Lung microvascular endothelial cell (primary cell): ENCODE measurements around the gene SRSF4. TPM values are rescaled to one million over a fixed set of nuclear protein-coding genes. Genes with fewer than 3 reads are reported as not detected.
"Not testable (repeated sequence)": the region's sequence is repeated elsewhere in the genome, so short reads cannot be mapped to it uniquely, and the experiment has no call there.

Source experiments
- DNase-seq, 2 donors: peaks; one replicate each; pipeline versions ENCODE4 v3.0.0 to v3.0.0-alpha.2; 2010; ENCODE audit warnings: low read depth in 2 of 2
- total RNA-seq: library from RNA; depleted of rRNA; stranded (reverse); fragments of >200 nt; gene quantifications from 2 replicates; pipeline ENCODE4 v1.2.1, GENCODE V29; 2014

SRSF4 gene
- total RNA-seq: 19.4 and 35.7 TPM in 2 replicates

- DNase-seq: peak; percentile 99
These were observed at the start of gene SRSF4 for GRCh38 chr1:29181413-29182225. Gene SRSF4 (minus strand): TSS chr1:29181900. CDS start chr1:29181752, 148 bp downstream.

GRCh38 chr1:29230553-29231378 is 49.1 kb upstream of the SRSF4 start, which contains the start of gene MECR:
Gene MECR (minus strand): TSS chr1:29230934. CDS start chr1:29230906, 28 bp downstream.
- peak; percentile 93 to 94 for DNase-seq

- no peak for DNase-seq
These were observed 48.5 kb upstream of the SRSF4 start for GRCh38 chr1:29230204-29230552.

DNA sequence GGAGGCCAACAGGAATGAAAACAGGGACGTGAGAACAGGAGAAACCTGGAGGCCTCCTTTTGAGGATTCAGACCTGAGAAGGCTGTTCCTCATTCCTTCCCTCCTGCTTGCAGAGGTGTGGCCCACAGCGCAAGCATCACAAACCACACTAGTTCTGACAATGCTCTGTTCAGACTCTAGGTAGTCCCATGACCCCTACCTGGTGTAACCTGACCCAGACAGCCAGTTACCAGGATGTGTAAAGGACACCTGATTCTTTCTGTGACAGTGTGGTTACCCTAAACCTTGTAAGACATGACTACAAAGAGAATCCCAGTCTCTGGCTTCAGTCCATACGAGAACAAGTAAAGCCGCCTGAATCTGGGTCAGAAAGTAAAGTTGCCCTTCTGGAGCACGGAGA is 45.8 kb upstream of the SRSF4 start:
- DNase-seq: no peak

DNA sequence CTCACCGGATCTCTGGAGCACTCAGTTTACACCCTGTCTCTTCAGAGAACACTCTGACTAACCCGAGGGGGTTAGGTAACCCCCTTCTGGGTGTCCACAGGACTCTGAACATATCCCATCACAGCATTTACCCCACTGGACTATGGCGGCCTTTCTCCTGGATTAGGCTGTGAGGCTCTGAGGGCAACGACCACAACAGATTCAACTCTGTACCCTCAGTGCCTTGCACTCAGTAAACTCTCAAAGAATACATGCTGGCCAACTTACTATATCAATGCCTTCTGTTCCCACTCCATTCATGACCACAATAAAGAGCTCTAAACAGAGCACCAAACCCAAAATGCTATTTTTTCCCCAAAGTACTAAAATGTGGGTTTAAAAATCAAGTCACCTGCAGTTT is 43.7 kb upstream of the SRSF4 start:
- no peak for DNase-seq

DNA sequence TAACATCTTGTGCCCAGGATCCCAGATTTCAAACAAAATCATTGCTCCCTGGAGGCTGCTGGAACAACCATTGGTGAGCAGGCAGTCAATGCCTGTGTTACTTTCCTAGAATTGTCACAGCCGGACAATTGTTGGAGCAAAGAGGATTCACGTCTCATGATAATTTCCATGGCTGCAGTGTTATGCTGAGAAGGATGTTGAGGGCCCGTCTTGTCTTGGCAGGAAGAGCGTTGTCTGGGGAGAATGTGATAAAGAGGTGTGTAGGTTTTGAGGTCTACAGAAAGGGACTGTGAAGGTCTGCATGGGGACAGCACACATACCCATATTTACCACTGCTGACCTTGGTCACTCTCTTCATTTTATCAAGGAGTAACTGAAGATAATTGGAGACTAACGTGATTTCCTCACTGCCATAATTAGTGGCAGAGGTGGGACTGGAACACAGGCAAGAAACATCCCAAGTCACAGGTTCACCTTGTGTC is 42.7 kb upstream of the SRSF4 start:
- no peak for DNase-seq

- DNase-seq: no peak
These were observed 41.8 kb upstream of the SRSF4 start for GRCh38 chr1:29223521-29223920.

DNA sequence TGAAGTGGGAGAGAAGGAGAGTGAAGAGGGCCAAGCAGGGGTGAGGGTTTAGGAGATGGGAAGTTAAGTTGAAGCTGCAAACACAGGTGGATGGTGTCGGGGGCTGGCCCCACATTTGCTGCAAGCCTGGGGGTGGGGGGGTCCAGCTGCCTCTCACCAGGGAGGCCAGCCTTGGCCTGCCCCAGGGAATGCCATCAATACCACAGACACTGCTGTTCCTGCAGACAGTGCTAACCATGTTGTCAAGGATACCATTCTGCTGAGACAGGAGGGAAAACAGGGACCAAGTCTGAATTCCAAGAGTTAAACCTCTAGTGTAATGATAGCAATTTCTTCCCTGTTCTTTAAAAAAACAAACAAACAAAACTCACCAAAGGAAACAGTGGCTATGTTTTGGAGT is 41.0 kb upstream of the SRSF4 start:
- DNase-seq: no peak

- not testable (repeated sequence) for DNase-seq
These were observed 40.6 kb upstream of the SRSF4 start for GRCh38 chr1:29222260-29222659.

DNA sequence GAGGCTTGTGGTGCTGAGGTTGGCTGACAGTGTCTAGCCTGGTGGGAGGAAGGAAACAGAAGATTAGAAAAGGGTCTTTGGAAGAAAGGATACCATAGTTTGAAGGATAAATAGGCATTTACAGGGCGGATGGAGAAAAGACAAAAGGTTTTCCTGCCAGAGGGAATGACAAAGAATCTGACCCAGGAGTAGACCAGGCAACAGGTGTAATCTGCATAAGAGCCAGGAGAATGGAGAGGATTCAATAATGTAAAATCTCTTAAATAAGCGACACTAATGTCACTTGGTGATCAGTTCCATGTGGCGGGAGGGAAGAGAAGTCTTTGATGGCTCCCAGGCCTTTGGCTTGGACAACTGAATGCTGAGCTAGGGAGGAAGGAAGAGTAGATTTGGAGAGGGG is 39.6 kb upstream of the SRSF4 start:
- no peak for DNase-seq

DNA sequence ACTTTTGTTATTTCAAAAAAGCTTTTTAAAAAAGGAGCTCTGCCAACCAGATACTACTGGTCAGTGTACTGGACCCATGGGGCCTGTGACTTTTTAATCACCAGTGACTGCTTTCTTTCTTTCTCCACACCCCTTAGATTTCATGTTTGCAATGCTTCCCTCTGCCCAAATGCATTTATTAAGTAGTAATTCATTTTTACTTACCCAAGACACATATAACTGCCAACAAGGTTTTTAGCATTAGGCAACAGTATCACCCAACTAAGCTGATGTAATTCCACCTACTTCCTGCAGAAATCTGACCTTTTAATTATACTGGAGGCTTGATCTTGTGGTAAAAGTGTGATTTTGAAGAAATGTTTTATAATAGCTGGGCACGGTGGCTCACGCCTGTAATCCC is 36.5 kb upstream of the SRSF4 start:
- DNase-seq: no peak

- no peak for DNase-seq
These were observed 35.9 kb upstream of the SRSF4 start for GRCh38 chr1:29217633-29218032.

DNA sequence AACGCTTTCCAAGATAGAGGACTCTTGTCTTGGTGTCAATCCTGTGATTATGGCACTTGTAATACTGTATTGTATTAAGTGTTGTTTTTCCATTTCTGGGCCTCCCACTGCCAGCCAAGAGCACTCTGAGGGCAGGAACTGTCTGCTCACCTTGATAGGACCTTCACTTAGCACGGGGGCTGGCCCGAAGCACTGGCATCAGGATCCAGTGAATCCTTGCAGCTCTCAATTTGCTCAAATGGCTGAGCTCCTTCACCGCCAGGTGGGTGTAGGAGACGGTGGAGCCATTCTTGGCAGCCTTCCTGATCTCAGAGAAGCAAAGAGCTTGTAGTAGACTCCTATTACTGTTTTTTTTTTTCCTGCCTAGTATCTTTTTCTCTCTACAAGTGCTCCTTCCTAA is 31.4 kb upstream of the SRSF4 start:
- no peak for DNase-seq

- DNase-seq: no peak
These were observed 29.7 kb upstream of the SRSF4 start for GRCh38 chr1:29211086-29212030.

DNA sequence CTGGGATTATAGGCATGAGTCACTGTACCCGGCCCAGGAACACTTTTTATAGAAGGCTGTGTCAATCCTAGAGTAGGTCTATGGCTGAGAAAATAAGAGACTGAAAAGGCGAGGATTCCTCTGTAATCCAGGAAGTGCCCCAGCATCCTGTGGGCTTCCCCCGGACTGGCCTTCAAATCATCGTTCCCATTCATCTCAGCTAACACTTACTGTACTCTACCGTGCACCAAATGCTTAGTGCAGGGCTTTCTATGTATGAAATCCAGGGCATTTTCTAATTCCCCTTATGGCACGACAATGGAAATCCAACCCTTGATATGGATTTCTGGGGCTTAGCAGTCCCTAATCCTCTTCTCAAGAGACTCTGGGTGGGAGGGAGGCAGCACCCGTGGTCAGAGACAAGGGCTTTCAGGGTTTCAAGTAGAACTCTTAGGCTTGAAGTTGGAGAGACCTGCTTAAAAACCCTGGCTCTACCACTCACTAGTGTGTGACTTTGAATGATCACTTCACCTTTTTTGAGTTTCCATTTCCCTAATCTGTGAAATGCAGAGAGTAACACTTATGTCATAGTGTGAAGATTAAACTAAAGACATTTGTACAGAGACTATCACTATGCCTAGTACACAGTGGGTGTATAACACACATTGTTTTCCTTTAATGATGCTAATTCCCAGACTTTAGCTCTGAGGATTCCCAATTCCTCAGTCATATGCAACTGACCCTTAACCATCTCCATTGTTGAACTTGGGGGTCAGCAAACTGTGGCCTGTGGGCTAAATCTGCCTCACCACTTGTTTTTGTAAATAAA is 28.8 kb upstream of the SRSF4 start:
- DNase-seq: peak; percentile 53 to 80

DNA sequence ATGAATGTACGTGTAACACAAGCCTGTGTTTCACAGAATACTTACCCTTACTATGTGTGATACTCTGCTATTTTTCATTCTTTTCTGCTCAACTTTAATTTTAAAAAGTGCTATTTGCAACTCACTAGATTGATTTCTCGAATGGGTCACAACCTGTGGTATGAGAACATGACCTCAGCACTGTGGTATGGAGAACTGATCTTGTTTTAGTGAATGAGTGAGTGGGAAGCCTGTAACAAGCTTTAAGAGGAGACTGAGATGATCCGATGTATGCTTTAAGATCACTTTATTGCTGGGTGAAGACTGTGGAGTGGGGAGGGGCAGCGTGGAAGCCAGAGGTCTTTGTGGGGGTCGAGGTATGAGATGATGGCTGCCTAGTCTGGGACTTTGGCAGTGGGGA is 27.5 kb upstream of the SRSF4 start:
- DNase-seq: no peak

DNA sequence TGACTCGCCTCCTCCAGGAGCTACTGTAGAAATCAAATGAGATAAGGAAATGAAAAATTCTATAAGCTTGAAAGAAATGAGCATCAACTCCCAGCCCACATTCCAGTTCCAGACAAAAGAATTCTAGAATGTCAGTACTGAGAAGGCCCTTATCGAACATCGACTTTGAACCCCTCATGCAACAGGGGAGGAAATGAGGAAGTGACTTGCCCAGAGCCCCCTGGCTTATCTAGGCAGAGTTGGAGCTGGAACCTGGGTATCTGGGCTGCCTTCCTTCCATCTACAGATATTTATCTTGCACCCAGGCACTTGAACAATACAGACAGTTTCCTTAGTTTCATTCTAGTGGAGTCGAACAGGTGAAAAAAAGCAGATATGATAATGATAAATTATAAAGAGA is 26.7 kb upstream of the SRSF4 start:
- DNase-seq: no peak

- DNase-seq: peak; percentile 95 to 97
These were observed 21.1 kb upstream of the SRSF4 start for GRCh38 chr1:29202584-29203340.

- DNase-seq: no peak
These were observed 20.4 kb upstream of the SRSF4 start for GRCh38 chr1:29202053-29202452.

DNA sequence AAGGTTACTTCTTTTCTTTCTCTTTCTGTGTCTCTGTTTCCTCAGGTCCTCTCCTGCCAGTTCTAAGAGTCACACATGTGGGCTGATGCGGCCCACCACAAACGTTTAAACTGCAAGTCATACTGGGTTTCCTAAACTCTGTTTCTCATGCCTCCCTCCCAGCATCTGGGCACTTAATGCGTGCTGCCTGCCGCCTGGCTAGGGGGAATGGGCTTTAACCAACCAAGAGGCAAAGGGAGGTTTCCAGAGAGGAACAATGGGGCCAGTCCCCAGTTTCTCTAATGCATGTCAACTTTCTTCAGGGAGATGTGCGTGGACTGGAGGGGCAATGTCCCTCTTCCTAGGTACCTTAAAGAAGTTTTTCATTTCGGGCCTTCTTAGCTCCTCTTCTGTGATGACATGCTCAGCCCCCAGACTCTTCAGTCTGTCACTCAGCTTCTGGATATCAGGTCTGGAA is 19.9 kb upstream of the SRSF4 start:
- DNase-seq: no peak
